ENCODE results near the gene SLC22A1.
"Not testable (repeated sequence)": the region's sequence is repeated elsewhere in the genome, so short reads cannot be mapped to it uniquely, and the experiment has no call there.

The SLC22A1 gene

GRCh38 chr6:160132297-160132637 is 10.7 kb downstream of the SLC22A1 start:
- no peak overlapping the region for H2AFZ ChIP-seq (ENCODE audit: low read length, unreplicated experiment)
- peaks cover 2% of the 10 kb centered on the region for H3K4me1 ChIP-seq (ENCODE audit: control insufficient read depth, insufficient read depth, low read length, unreplicated experiment)
- no peaks in the 10 kb centered on the region for H3K27me3 ChIP-seq (ENCODE audit: insufficient read depth, low read length)
- H3K79me2 ChIP-seq (ENCODE audit: control insufficient read depth, insufficient read depth, low read length, unreplicated experiment) = no peaks in the 10 kb centered on the region
- H3K36me3 ChIP-seq (ENCODE audit: insufficient read depth, low read length) = no peaks in the 10 kb centered on the region
- H3K4me3 ChIP-seq (ENCODE audit: low read depth, low read length) = no peak overlapping the region
- no peak overlapping the region; the same call in 1 of the 2 replicates for H3K27ac ChIP-seq (ENCODE audit: low read depth, low read length)

- Histone ChIP-seq H3K27ac (ENCODE audit: low read depth, low read length) (no peak overlapping the region; the same call in 1 of the 2 replicates), H3K4me1 (ENCODE audit: control insufficient read depth, insufficient read depth, low read length, unreplicated experiment) (peaks cover 2% of the 10 kb centered on the region), H3K4me3 (ENCODE audit: low read depth, low read length) (no peak overlapping the region), H3K27me3 (ENCODE audit: insufficient read depth, low read length) (no peaks in the 10 kb centered on the region), H2AFZ (ENCODE audit: low read length, unreplicated experiment) (peak overlapping the region; percentile 60), H3K36me3 (ENCODE audit: insufficient read depth, low read length) (no peaks in the 10 kb centered on the region), H3K79me2 (ENCODE audit: control insufficient read depth, insufficient read depth, low read length, unreplicated experiment) (no peaks in the 10 kb centered on the region)
Observed at GRCh38 chr6:160132776-160133338, 11.2 kb downstream of the SLC22A1 start.

- no peaks in the 10 kb centered on the region for H3K36me3 ChIP-seq (ENCODE audit: insufficient read depth, low read length)
- H3K27ac ChIP-seq (ENCODE audit: low read depth, low read length) = no peak overlapping the region
- no peak overlapping the region for H2AFZ ChIP-seq (ENCODE audit: low read length, unreplicated experiment)
- peaks cover 7% of the 10 kb centered on the region for H3K4me1 ChIP-seq (ENCODE audit: control insufficient read depth, insufficient read depth, low read length, unreplicated experiment)
- no peaks in the 10 kb centered on the region for H3K27me3 ChIP-seq (ENCODE audit: insufficient read depth, low read length)
- H3K4me3 ChIP-seq (ENCODE audit: low read depth, low read length) = no peak overlapping the region
- H3K79me2 ChIP-seq (ENCODE audit: control insufficient read depth, insufficient read depth, low read length, unreplicated experiment) = no peaks in the 10 kb centered on the region
Observed at GRCh38 chr6:160133441-160134336, 12.1 kb downstream of the SLC22A1 start.

GRCh38 chr6:160134337-160134751 is 12.7 kb downstream of the SLC22A1 start:
- H3K36me3 ChIP-seq (ENCODE audit: insufficient read depth, low read length); H2AFZ ChIP-seq (ENCODE audit: low read length, unreplicated experiment); H3K27ac ChIP-seq (ENCODE audit: low read depth, low read length); H3K79me2 ChIP-seq (ENCODE audit: control insufficient read depth, insufficient read depth, low read length, unreplicated experiment); H3K4me3 ChIP-seq (ENCODE audit: low read depth, low read length); H3K27me3 ChIP-seq (ENCODE audit: insufficient read depth, low read length): not testable (repeated sequence)
- H3K4me1 ChIP-seq (ENCODE audit: control insufficient read depth, insufficient read depth, low read length, unreplicated experiment) = peaks cover 13% of the 10 kb centered on the region

GRCh38 chr6:160134779-160135547 is 13.3 kb downstream of the SLC22A1 start:
- Histone ChIP-seq H2AFZ (ENCODE audit: low read length, unreplicated experiment) (no peak overlapping the region), H3K27me3 (ENCODE audit: insufficient read depth, low read length) (no peaks in the 10 kb centered on the region), H3K27ac (ENCODE audit: low read depth, low read length) (no peak overlapping the region), H3K4me3 (ENCODE audit: low read depth, low read length) (no peak overlapping the region), H3K79me2 (ENCODE audit: control insufficient read depth, insufficient read depth, low read length, unreplicated experiment) (no peaks in the 10 kb centered on the region), H3K4me1 (ENCODE audit: control insufficient read depth, insufficient read depth, low read length, unreplicated experiment) (peaks cover 17% of the 10 kb centered on the region), H3K36me3 (ENCODE audit: insufficient read depth, low read length) (no peaks in the 10 kb centered on the region)

GRCh38 chr6:160135907-160136655 is 14.5 kb downstream of the SLC22A1 start:
- Histone ChIP-seq H3K4me3 (ENCODE audit: low read depth, low read length) (no peak overlapping the region), H3K79me2 (ENCODE audit: control insufficient read depth, insufficient read depth, low read length, unreplicated experiment) (no peaks in the 10 kb centered on the region), H3K36me3 (ENCODE audit: insufficient read depth, low read length) (no peaks in the 10 kb centered on the region), H3K27ac (ENCODE audit: low read depth, low read length) (no peak overlapping the region), H3K4me1 (ENCODE audit: control insufficient read depth, insufficient read depth, low read length, unreplicated experiment) (peaks cover 25% of the 10 kb centered on the region), H2AFZ (ENCODE audit: low read length, unreplicated experiment) (no peak overlapping the region), H3K27me3 (ENCODE audit: insufficient read depth, low read length) (no peaks in the 10 kb centered on the region)

GRCh38 chr6:160137130-160137988 is 15.7 kb downstream of the SLC22A1 start:
- H2AFZ ChIP-seq (ENCODE audit: low read length, unreplicated experiment) = no peak overlapping the region
- H3K36me3 ChIP-seq (ENCODE audit: insufficient read depth, low read length) = no peaks in the 10 kb centered on the region
- H3K27me3 ChIP-seq (ENCODE audit: insufficient read depth, low read length) = no peaks in the 10 kb centered on the region
- H3K4me1 ChIP-seq (ENCODE audit: control insufficient read depth, insufficient read depth, low read length, unreplicated experiment) = peaks cover 31% of the 10 kb centered on the region
- no peak overlapping the region for H3K27ac ChIP-seq (ENCODE audit: low read depth, low read length)
- no peaks in the 10 kb centered on the region for H3K79me2 ChIP-seq (ENCODE audit: control insufficient read depth, insufficient read depth, low read length, unreplicated experiment)
- no peak overlapping the region for H3K4me3 ChIP-seq (ENCODE audit: low read depth, low read length)

GRCh38 chr6:160137989-160138835 is 16.6 kb downstream of the SLC22A1 start:
- no peak overlapping the region for H2AFZ ChIP-seq (ENCODE audit: low read length, unreplicated experiment)
- no peaks in the 10 kb centered on the region for H3K27me3 ChIP-seq (ENCODE audit: insufficient read depth, low read length)
- H3K4me1 ChIP-seq (ENCODE audit: control insufficient read depth, insufficient read depth, low read length, unreplicated experiment) = peaks cover 31% of the 10 kb centered on the region
- H3K36me3 ChIP-seq (ENCODE audit: insufficient read depth, low read length) = no peaks in the 10 kb centered on the region
- H3K4me3 ChIP-seq (ENCODE audit: low read depth, low read length) = no peak overlapping the region
- H3K27ac ChIP-seq (ENCODE audit: low read depth, low read length) = peak overlapping the region; percentile 20
- H3K79me2 ChIP-seq (ENCODE audit: control insufficient read depth, insufficient read depth, low read length, unreplicated experiment) = no peaks in the 10 kb centered on the region

- no peaks in the 10 kb centered on the region for H3K36me3 ChIP-seq (ENCODE audit: insufficient read depth, low read length)
- peak overlapping the region; percentile 14; the same call in 1 of the 2 replicates for H3K27ac ChIP-seq (ENCODE audit: low read depth, low read length)
- no peak overlapping the region for H2AFZ ChIP-seq (ENCODE audit: low read length, unreplicated experiment)
- peaks cover 31% of the 10 kb centered on the region for H3K4me1 ChIP-seq (ENCODE audit: control insufficient read depth, insufficient read depth, low read length, unreplicated experiment)
- H3K27me3 ChIP-seq (ENCODE audit: insufficient read depth, low read length) = no peaks in the 10 kb centered on the region
- no peaks in the 10 kb centered on the region for H3K79me2 ChIP-seq (ENCODE audit: control insufficient read depth, insufficient read depth, low read length, unreplicated experiment)
- no peak overlapping the region for H3K4me3 ChIP-seq (ENCODE audit: low read depth, low read length)
Observed at GRCh38 chr6:160138839-160139419, 17.3 kb downstream of the SLC22A1 start.

Data from ACC112 (cell line).